ENCODE measurements around the gene SHROOM3. TPM values are rescaled to one million over a fixed set of nuclear protein-coding genes. Genes with fewer than 3 reads are reported as not detected.

SHROOM3 gene
- polyA plus RNA-seq, 1 donor from 2014 or later: 2.7 TPM

GRCh38 chr4:76624931-76625715 lies 190.1 kb downstream of the SHROOM3 start:
- no peak overlapping the region for H2AFZ ChIP-seq (ENCODE audit: low read depth, low read length)
- peaks cover 4% of the 10 kb centered on the region for H3K79me2 ChIP-seq (replicated peaks; ENCODE audit: insufficient read depth, low read length)
- no peak for TF ChIP-seq EP300 (conservative IDR thresholded peaks at IDR 0.05; ENCODE audit: poor library complexity, severe bottlenecking)
- no peak for TF ChIP-seq REST (IDR thresholded peaks at IDR 0.05; ENCODE audit: borderline replicate concordance)
- TF ChIP-seq TAF1 (IDR thresholded peaks at IDR 0.05; ENCODE audit: low read depth): no peak
- TF ChIP-seq RAD21 (conservative IDR thresholded peaks at IDR 0.05): no peak
- no peak for TF ChIP-seq SMC3 (conservative IDR thresholded peaks at IDR 0.05; ENCODE audit: poor library complexity)
- TF ChIP-seq, protein P1, sequence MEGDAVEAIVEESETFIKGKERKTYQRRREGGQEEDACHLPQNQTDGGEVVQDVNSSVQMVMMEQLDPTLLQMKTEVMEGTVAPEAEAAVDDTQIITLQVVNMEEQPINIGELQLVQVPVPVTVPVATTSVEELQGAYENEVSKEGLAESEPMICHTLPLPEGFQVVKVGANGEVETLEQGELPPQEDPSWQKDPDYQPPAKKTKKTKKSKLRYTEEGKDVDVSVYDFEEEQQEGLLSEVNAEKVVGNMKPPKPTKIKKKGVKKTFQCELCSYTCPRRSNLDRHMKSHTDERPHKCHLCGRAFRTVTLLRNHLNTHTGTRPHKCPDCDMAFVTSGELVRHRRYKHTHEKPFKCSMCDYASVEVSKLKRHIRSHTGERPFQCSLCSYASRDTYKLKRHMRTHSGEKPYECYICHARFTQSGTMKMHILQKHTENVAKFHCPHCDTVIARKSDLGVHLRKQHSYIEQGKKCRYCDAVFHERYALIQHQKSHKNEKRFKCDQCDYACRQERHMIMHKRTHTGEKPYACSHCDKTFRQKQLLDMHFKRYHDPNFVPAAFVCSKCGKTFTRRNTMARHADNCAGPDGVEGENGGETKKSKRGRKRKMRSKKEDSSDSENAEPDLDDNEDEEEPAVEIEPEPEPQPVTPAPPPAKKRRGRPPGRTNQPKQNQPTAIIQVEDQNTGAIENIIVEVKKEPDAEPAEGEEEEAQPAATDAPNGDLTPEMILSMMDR (IDR thresholded peaks at IDR 0.05; ENCODE audit: poor library complexity, severe bottlenecking): no peak
- no peak for TF ChIP-seq MXI1 (conservative IDR thresholded peaks at IDR 0.05; ENCODE audit: poor library complexity, severe bottlenecking)
- no peak for TF ChIP-seq EZH2 (IDR thresholded peaks at IDR 0.05; ENCODE audit: borderline replicate concordance, insufficient read depth, low read length, poor library complexity, severe bottlenecking)
- TF ChIP-seq POLR2AphosphoS5 (IDR thresholded peaks at IDR 0.05): no peak
- H3F3A ChIP-seq (ENCODE audit: insufficient read depth, low read length, poor library complexity, severe bottlenecking): no peaks in the 10 kb centered on the region
- no peak overlapping the region for H3K27ac ChIP-seq (ENCODE audit: low read length)
- no peak overlapping the region for H3K4me3 ChIP-seq (ENCODE audit: low read length)
- H3K27me3 ChIP-seq (ENCODE audit: insufficient read depth, low read depth, low read length): no peaks in the 10 kb centered on the region
- H3K9ac ChIP-seq (ENCODE audit: low read length): no peak overlapping the region
- H3K4me2 ChIP-seq (ENCODE audit: low read length): no peak overlapping the region
- H3K9me2 ChIP-seq (ENCODE audit: insufficient read depth, low read length): no peaks in the 10 kb centered on the region
- no peaks in the 10 kb centered on the region for H3K9me3 ChIP-seq (ENCODE audit: low read length)
- H4K20me1 ChIP-seq (ENCODE audit: insufficient read depth): no peaks in the 10 kb centered on the region
- H3K36me3 ChIP-seq (ENCODE audit: insufficient read depth, low read length): no peaks in the 10 kb centered on the region

DNA sequence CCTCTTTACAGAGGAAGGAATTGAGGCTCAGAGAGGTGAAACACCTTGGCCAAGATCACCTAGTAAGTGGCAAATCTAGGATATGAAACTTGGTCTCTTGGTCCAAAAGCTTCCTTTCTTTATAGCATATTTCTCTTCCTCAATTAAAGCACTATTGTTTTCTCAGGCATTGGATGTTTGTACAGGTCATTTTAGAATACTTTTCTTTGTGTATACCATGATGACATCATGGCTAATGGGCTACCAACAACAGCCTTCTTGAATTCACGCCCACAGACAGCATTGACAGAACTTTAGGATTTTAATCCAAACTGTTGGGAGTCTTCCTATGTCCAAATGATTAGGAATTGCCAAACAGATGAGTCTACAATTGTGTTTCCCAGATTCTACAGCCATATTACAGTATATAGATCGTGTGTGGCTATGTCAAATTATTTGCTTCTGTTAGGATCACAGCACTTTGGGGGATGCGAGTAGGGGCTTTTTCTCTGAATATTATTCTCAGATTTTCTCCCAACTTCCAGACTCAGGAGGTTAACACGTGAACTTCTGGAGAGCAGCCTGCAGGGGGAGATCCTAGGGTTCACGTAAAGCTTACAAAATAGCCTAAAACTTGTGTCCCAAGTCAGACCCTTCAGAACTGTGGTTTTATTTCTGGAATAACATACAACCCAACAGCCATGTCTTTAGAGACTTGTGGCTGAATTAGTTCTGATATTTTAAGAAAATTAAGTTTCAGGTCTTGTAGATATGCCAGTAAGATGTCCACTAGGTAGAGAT lies 191.8 kb downstream of the SHROOM3 start:
- Histone ChIP-seq H3K4me3 (ENCODE audit: low read length) (no peak overlapping the region), H2AFZ (ENCODE audit: low read depth, low read length) (no peak overlapping the region), H3K9me2 (ENCODE audit: insufficient read depth, low read length) (no peaks in the 10 kb centered on the region), H4K20me1 (ENCODE audit: insufficient read depth) (no peaks in the 10 kb centered on the region), H3K27ac (ENCODE audit: low read length) (no peak overlapping the region), H3K36me3 (ENCODE audit: insufficient read depth, low read length) (no peaks in the 10 kb centered on the region), H3K4me2 (ENCODE audit: low read length) (no peak overlapping the region), H3K9ac (ENCODE audit: low read length) (no peak overlapping the region), H3F3A (ENCODE audit: insufficient read depth, low read length, poor library complexity, severe bottlenecking) (no peaks in the 10 kb centered on the region), H3K79me2 (replicated peaks; ENCODE audit: insufficient read depth, low read length) (peaks cover 4% of the 10 kb centered on the region), H3K27me3 (ENCODE audit: insufficient read depth, low read depth, low read length) (no peaks in the 10 kb centered on the region), H3K9me3 (ENCODE audit: low read length) (no peaks in the 10 kb centered on the region)
- TF ChIP-seq, protein P1 (IDR thresholded peaks at IDR 0.05; ENCODE audit: poor library complexity, severe bottlenecking): no peak
- TF ChIP-seq TAF1 (IDR thresholded peaks at IDR 0.05; ENCODE audit: low read depth) (no peak), EZH2 (IDR thresholded peaks at IDR 0.05; ENCODE audit: borderline replicate concordance, insufficient read depth, low read length, poor library complexity, severe bottlenecking) (no peak), SMC3 (conservative IDR thresholded peaks at IDR 0.05; ENCODE audit: poor library complexity) (no peak)

Data from neural cell (in vitro differentiated cells).